Fibroblast of upper back skin (primary cell): Measurements from ENCODE around the gene AGO1.
"Not testable (repeated sequence)": the region's sequence is repeated elsewhere in the genome, so short reads cannot be mapped to it uniquely, and the experiment has no call there.

ENCODE experiments used
- DNase-seq: peaks from one replicate; pipeline ENCODE4 v3.0.0-alpha.2; 2013

The AGO1 gene

DNA sequence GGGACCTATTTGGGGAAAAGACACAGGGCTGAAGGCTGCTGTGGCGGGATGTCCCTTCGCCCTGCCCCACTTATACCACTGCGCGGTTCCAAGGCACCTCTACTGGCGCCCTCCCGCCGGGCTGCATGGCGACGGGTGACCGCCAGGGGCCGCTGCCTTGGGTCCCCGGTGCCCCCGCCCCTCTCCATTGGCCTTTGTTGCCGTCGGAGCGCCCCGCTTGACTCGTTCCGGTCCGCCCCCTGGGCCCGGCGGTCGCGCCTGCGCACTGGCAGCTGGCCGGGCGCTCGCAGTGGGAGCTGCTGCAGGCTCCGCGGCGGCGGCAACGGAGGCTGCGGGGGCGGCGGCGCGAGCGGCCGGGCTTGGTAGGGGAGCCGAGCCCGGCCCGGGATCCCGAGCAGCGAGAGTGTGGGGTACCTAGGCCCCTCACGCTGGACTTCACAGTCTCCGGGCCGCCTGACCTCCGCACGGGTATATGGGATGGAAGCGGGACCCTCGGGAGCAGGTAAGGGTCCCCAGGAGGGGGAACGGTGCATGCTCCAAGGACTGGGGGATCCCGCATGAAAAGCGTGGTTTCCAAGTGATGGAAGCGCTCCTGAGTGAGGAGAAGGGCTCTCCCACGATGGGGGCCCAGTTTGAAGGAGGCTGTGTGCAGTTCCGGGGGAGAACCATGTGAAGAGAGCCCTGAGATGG, at the start of gene AGO1:
Gene AGO1, plus strand, starts transcription at position 265 of the 690 bp plus-strand sequence. Its CDS starts 213 bp downstream, at position 478.
- DNase-seq: peak; percentile 92

GRCh38 chr1:35833395-35833794, 49.6 kb upstream of the AGO1 start:
- DNase-seq: no peak

- no peak for DNase-seq
Observed at GRCh38 chr1:35834218-35834617, 48.8 kb upstream of the AGO1 start.

DNA sequence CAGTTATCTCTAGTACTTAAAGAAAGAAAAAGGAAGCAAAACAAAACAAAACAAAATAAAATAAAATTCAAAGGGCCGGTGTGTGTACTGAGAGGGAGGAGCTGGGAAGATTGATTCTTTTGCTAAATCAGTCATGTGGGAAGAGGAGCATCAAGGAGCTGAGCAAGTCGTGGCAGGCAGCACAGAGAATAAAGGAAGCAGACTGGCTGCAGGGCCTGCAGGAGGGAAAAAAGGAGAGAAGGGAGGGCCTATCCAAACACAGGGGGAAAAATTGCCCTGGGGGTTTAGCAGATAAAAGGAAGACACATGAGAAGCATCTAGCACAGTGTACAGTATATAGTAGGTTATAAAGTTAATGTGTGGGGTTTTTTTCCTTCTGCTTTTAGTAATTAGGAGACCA, 47.6 kb upstream of the AGO1 start:
- DNase-seq: no peak

GRCh38 chr1:35836734-35837133, 46.3 kb upstream of the AGO1 start:
- no peak for DNase-seq

- DNase-seq: no peak
Observed at GRCh38 chr1:35838693-35839245, 44.2 kb upstream of the AGO1 start.

DNA sequence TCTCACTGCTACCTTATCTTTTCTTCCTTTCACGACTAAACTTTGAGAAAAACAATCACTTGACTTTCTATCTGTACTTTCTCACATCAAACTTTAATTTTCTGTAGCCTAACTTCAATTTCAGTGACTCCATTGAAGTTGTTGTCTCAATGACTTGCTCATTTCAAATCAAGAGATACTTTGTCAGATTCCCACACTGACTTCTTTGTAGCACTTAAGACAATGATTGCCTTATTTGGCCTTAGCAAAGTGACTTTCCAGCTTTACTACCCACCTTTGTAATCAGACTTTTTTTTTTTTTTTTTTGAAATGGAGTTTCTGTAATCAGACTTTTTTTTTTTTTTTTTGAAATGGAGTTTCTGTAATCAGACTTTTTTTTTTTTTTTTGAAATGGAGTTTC, 38.2 kb upstream of the AGO1 start:
- DNase-seq: no peak

GRCh38 chr1:35845766-35846165, 37.2 kb upstream of the AGO1 start:
- no peak for DNase-seq

DNA sequence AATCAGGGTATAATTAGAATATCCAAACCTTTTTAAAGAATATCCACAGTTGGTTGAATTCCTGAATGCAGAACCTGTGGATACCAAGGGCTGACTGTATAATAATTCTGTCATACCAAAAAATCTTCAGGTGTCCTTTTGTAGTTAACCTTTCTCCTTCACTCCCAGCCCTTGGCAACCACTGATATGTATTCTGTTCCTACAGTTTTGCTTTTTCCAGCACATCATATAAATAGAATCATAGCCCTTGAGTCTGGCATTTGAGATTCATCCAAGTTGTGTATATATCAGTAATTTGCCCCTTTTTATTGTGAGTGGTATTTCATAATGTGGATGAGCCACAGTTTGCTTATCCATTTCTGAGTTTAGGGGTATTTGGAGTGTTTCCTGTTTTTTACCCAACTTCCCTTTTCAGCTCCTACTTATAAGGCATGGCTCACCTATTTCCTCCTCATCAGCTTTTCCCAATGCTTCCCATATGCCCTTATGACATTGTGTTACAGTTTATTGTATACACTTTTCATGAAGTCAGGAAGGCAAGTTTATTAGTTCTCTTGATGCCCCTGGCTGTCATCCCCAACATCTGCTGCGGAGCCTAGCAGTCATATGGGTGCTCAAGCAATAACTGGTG, 35.0 kb upstream of the AGO1 start:
- DNase-seq: no peak

DNA sequence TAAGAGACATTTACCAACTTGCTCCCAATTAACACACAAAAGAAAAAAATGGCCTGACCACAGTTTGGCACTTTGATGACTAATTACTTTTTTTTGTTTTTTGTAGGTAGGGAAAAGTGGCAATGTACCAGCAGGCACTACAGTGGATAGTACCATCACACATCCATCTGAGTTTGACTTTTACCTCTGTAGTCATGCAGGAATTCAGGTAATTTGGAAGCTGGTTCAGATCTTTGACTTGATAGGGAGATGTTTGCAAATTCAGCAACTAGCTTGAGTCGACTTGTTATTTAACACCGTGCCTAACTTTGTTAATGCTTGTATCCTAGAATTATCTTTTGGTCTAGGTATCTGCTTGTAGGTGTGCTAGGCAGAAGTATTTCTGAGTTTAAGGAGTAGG, 33.0 kb upstream of the AGO1 start:
- DNase-seq: no peak

GRCh38 chr1:35850716-35851115, 32.3 kb upstream of the AGO1 start:
- DNase-seq: no peak

DNA sequence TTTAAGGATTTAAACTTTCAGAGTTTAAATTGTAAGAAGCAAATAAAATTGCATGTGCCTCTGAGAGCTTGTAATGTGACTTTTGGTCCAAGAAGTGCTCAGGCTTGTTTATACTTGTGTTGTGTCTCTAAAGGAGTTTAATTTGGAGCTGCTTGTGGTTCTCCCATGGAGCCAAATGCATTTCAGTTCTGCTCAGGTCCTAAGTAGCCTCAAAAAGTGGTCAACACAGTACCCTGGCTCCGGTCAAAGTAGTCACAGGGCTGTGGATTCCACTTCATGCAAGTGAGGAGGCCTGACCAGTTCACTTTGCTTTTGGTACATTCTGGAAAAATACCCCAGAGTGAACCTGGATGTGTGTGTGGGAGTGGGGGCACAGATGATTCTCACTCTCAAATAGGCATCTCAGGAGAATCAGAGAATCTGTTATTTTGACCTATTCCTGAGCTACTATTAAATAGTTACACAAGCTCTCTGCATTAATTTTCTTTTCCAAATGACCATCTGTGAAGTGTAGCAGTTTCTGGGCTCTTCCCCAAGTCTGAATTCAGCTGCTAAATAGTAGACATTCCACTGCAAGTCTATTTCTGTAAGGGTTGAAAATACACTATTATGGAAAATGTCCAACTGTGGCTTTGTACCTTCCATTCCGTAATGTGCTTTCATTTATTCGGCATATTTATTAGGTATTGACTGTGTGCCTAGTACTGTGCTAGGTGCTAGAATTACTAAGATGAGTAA, 31.7 kb upstream of the AGO1 start:
- DNase-seq: peak; percentile 73

GRCh38 chr1:35852241-35852640, 30.8 kb upstream of the AGO1 start:
- DNase-seq: no peak

DNA sequence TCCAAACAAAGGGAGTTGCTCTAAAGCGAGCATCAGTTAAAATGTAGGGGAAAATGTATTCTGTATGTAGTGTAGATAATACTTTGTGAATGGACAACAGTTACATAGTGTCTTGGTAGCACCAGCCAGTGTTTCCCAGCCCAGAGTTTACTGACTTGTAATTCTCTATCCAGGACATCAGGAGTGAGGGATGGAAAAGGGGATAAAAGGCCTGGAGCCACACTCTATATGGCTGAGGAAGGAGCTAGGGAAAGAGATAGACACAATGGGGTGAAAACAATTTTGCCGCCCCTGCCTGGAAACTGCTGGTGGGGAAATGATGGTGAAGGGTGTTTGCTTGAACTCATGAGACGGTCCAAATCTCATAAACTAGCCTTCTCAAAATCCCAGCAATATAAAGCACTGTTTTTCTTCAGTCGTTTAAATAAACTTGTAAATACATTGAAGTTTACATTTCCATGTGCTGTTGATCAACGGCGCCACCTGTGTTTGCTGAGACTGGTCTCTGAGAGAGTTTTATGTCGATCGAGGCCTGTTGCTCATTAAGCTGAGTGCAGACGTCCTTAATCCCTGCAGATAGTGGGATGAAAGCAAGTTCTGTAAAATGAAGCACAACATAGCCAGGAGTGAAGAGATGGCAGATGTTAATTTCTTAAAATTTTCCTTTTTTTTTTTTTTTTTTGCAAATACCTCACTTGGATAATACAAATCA, 27.9 kb upstream of the AGO1 start:
- DNase-seq: no peak

GRCh38 chr1:35856964-35857363, 26.0 kb upstream of the AGO1 start:
- no peak for DNase-seq

DNA sequence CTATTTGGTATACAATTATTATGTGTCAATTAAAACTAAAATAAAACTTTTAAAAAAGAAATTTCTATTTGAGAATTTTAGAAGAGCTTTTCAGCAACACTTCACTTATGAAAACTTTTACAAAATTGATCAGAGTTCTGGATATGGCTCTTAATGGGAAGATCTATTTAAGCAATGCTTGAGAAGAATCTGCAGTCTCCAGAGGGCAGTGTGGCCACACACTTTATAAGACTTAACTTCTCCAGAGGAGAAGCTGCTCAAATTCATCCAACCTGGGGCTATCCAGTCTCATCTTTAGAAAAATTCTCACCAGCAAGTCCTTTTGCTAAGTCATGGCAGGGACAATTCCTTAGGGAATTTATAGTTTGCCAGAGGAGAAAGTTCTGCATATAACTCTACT, 25.2 kb upstream of the AGO1 start:
- peak; percentile 17 for DNase-seq

GRCh38 chr1:35860696-35861095, 22.3 kb upstream of the AGO1 start:
- no peak for DNase-seq

- DNase-seq: no peak
Observed at GRCh38 chr1:35863136-35863535, 19.9 kb upstream of the AGO1 start.

DNA sequence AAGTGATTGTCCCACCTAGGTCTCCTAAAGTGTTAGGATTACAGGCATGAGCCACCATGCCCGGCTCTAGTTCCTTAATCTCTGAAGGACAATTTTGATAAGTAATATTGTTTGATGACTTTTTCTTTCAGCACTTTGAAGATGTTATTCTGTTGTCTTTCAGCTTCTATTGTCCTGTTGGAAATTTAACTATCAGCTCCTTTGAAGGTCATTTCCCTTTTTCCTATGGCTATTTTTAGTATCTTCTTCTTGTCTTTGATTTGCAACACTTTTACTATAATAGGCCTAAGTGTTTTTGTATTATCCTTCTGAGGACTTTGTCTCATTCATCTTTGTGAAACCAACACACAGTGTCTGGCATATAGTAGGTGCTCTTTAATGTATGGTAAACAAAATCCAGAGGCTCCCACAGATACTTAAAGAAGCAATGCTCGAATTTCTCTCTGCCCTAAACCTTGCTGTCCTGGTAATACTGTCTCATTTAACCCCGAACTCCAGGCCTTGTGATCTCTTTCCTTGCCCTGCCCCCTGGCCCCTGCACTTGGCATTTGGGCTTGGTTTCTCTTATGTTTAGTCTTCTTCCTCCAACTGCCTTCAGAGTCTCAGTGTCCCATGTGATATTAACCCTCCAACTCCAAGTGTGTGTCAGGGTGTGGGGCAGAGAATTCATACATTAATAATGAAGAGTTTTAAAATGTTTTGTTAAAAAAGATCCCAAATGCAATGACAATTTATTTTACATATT, 19.0 kb upstream of the AGO1 start:
- DNase-seq: no peak

DNA sequence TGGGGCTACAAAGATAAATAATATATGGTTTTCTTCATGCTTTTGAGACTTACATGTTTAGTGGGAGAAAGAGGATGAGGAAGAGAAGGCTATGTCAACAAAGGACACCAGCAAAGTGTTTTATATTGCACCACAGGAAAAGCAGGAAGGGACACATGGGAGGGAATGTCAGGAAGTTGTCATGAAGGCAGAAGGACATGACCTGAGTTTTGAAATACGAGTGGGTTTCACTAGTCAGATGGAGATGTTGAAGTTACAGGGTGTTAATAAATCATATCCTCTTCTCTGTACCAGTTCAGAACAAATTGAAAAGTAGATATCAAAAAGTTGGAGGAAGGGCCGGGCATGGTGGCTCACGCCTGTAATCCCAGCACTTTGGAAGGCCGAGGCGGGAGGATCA, 18.2 kb upstream of the AGO1 start:
- no peak for DNase-seq

DNA sequence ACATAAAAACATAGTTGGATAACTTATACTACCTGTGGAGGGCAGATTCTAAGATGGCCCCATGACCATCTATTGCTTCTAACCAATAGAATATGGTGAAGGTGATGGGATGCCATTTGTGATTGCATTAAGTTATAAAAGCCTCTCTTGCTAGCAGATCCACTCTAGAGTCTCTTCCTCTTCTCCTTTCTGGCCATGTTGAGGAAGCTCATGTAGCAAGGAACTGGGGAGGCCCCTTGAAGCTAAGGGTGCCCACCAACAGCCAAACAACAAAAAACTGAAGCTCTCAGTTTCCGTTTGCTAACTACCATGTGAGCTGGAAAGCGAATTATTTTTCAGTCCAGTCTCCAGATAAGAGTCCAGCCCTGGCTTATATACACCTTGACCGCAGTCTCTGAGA, 16.0 kb upstream of the AGO1 start:
- no peak for DNase-seq

- not testable (repeated sequence) for DNase-seq
Observed at GRCh38 chr1:35869245-35869950, 13.6 kb upstream of the AGO1 start.
